ENCODE results near the gene MINK1.

MINK1 gene

GRCh38 chr17:4833178-4833940 lies at the start of gene MINK1:
Gene MINK1, plus strand, starts transcription at chr17:4833340. Its CDS starts 244 bp downstream, at chr17:4833584.
- DNase-seq (ENCODE audit: low read depth in 2 of 2): peak; percentile 78 to 82

GRCh38 chr17:4785311-4786105 lies 47.6 kb upstream of the MINK1 start:
- no peak for DNase-seq (ENCODE audit: low read depth in 2 of 2)

GRCh38 chr17:4786106-4786511 lies 47.0 kb upstream of the MINK1 start, which contains the start of gene VMO1:
Gene VMO1, minus strand, starts transcription at chr17:4786364. Its CDS starts 12 bp downstream, at chr17:4786352.
- no peak for DNase-seq (ENCODE audit: low read depth in 2 of 2)

GRCh38 chr17:4786516-4786915 lies 46.6 kb upstream of the MINK1 start:
- no peak for DNase-seq (ENCODE audit: low read depth in 2 of 2)

GRCh38 chr17:4788159-4788806 lies 44.9 kb upstream of the MINK1 start:
- DNase-seq (ENCODE audit: low read depth in 2 of 2): no peak

- DNase-seq (ENCODE audit: low read depth in 2 of 2): no peak
Measured at GRCh38 chr17:4788807-4789700, 44.1 kb upstream of the MINK1 start, which contains the start of gene GLTPD2. Gene GLTPD2, plus strand, starts transcription at chr17:4788964. Its CDS starts 48 bp downstream, at chr17:4789012.

GRCh38 chr17:4789701-4789950 lies 43.5 kb upstream of the MINK1 start:
- no peak for DNase-seq (ENCODE audit: low read depth in 2 of 2)

- DNase-seq (ENCODE audit: low read depth in 2 of 2): peak; percentile 61 to 71
Measured at GRCh38 chr17:4789951-4790704, 43.0 kb upstream of the MINK1 start.

GRCh38 chr17:4790705-4791088 lies 42.4 kb upstream of the MINK1 start:
- no peak for DNase-seq (ENCODE audit: low read depth in 2 of 2)

- no peak for DNase-seq (ENCODE audit: low read depth in 2 of 2)
Measured at GRCh38 chr17:4795168-4795567, 38.0 kb upstream of the MINK1 start.

- DNase-seq (ENCODE audit: low read depth in 2 of 2): no peak
Measured at GRCh38 chr17:4796552-4796920, 36.6 kb upstream of the MINK1 start.

GRCh38 chr17:4800462-4801196 lies 32.5 kb upstream of the MINK1 start:
- no peak for DNase-seq (ENCODE audit: low read depth in 2 of 2)

GRCh38 chr17:4802228-4802627 lies 30.9 kb upstream of the MINK1 start, which contains the start of gene C17orf114:
Gene C17orf114, minus strand, starts transcription at chr17:4802328.
- no peak for DNase-seq (ENCODE audit: low read depth in 2 of 2)

GRCh38 chr17:4806456-4806776 lies 26.7 kb upstream of the MINK1 start:
- no peak for DNase-seq (ENCODE audit: low read depth in 2 of 2)

- DNase-seq (ENCODE audit: low read depth in 2 of 2): peak; percentile 76 to 87
Measured at GRCh38 chr17:4806777-4807604, 26.1 kb upstream of the MINK1 start, which contains the start of gene PLD2. Gene PLD2, plus strand, starts transcription at chr17:4807152. Its CDS starts 621 bp downstream, at chr17:4807773.

GRCh38 chr17:4807605-4808377 lies 25.3 kb upstream of the MINK1 start:
- DNase-seq (ENCODE audit: low read depth in 2 of 2): no peak

GRCh38 chr17:4808378-4808767 lies 24.8 kb upstream of the MINK1 start:
- no peak for DNase-seq (ENCODE audit: low read depth in 2 of 2)

- no peak for DNase-seq (ENCODE audit: low read depth in 2 of 2)
Measured at GRCh38 chr17:4810696-4811290, 22.3 kb upstream of the MINK1 start.

All from stimulated activated CD4-positive, alpha-beta T cell treated with anti-CD3 and anti-CD28 coated beads, Interleukin-1b, Interleukin-23, amount 100 ng/mL, for 4 hours (primary cell).